ENCODE results near the gene LPO.

DNA sequence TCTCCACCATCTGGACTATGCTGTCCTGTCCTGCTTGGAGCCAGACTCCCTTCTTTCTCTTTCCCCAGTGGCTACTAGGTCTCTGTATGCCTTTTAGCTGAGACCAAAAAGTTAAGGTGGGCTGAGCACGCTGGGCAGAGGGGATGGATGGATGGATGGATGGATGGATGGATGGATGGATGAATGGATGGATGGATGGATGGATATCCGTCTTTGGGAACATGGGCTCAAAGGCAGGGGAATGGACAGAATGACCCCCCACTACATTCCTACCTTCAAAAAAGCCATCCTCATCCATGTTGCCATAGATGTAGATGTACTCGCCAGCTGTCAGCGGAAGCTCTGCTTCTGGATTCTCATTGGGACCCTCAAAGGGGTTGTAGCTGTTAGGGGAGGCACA, 77.4 kb downstream of the LPO start:
- TF ChIP-seq, protein P1, sequence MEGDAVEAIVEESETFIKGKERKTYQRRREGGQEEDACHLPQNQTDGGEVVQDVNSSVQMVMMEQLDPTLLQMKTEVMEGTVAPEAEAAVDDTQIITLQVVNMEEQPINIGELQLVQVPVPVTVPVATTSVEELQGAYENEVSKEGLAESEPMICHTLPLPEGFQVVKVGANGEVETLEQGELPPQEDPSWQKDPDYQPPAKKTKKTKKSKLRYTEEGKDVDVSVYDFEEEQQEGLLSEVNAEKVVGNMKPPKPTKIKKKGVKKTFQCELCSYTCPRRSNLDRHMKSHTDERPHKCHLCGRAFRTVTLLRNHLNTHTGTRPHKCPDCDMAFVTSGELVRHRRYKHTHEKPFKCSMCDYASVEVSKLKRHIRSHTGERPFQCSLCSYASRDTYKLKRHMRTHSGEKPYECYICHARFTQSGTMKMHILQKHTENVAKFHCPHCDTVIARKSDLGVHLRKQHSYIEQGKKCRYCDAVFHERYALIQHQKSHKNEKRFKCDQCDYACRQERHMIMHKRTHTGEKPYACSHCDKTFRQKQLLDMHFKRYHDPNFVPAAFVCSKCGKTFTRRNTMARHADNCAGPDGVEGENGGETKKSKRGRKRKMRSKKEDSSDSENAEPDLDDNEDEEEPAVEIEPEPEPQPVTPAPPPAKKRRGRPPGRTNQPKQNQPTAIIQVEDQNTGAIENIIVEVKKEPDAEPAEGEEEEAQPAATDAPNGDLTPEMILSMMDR (IDR thresholded peaks at IDR 0.05): no peak
- TF ChIP-seq POLR2A (IDR thresholded peaks at IDR 0.05): no peak
